Measurements from ENCODE around the gene BMP2K. TPM values are rescaled to one million over a fixed set of nuclear protein-coding genes. Genes with fewer than 3 reads are reported as not detected.

The BMP2K gene
- total and polyA plus RNA-seq, 2 experiments from 2014 or later = 8.2 to 32.5 TPM

DNA sequence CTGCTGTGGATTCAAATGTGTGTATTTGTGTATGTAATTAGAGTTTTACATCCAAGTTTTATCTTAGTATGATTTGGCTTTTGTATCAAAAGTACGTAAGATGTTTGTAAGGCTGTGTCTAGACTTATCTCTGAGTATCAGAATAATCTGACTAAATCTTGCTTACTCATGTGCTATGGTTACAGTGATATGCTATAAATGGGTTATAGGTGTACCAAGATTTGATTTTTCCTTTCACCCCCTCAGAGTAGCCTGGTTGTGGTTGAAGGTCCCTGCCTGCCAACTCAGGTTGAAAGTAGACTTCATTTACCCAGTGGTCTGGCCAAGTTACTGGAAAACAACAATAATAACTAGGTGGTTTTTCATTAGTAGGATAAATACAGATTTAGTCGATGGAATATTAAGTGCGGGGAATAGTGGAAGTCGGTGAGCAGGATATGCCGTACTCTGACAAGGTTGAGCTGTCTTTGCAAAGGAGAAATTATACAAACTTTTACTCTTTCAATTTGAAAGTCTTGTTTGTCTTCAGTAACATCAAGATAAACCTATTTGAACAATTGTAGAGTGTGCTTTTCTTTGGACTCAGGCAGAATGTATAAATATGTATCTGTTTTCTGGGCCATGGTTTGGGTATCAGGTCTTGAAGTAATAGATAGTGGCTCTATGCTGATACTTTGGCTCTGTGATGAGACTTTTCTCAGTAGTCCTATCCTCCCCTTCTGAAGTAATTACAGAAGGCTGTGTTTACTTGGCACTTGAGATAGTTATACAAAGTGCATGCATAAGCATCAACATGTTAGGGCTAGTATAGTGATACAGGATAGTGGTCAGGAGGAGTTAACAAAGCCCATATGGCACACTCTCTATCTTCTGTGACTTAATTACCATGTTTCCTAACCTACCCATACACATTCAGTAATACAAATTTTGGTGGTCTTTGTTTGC, 23.7 kb downstream of the BMP2K start:
- no peak overlapping the region for H3K4me2 ChIP-seq

More for the DNA sequence above, 23.7 kb downstream of the BMP2K start:
- DNase-seq (ENCODE audit: low spot score) (no peak), ATAC-seq (no peak)
- Mint-ChIP-seq H3K27me3 (ENCODE audit: insufficient read depth, low read depth, poor library complexity) (no peaks in the 10 kb centered on the region), H3K4me1 (peaks cover 5% of the 10 kb centered on the region; the same call in 2 of the 3 replicates), H3K27ac (no peak overlapping the region), H3K4me3 (no peak overlapping the region), H3K36me3 (ENCODE audit: low read depth) (peaks cover 8% of the 10 kb centered on the region; the same call in 2 of the 3 replicates), H3K9me3 (no peaks in the 10 kb centered on the region; the same call in 2 of the 3 replicates)
- Histone ChIP-seq H3K36me3 (ENCODE audit: insufficient read depth) (no peaks in the 10 kb centered on the region), H3K27ac (ENCODE audit: low read depth) (no peak overlapping the region), H3K79me2 (replicated peaks; ENCODE audit: insufficient read depth) (peaks cover 81% of the 10 kb centered on the region), H2AFZ (no peak overlapping the region), H4K20me1 (replicated peaks; ENCODE audit: insufficient read depth) (peaks cover 4% of the 10 kb centered on the region; the same call in 1 of the 2 replicates), H3K9me2 (ENCODE audit: insufficient read depth) (no peaks in the 10 kb centered on the region), H3K4me3 (no peak overlapping the region), H3F3A (replicated peaks; ENCODE audit: low read depth) (no peaks in the 10 kb centered on the region), H3K27me3 (ENCODE audit: insufficient read depth) (no peaks in the 10 kb centered on the region), H3K4me1 (ENCODE audit: insufficient read depth) (no peaks in the 10 kb centered on the region; the same call in 1 of the 2 replicates)
- TF ChIP-seq, protein P1, sequence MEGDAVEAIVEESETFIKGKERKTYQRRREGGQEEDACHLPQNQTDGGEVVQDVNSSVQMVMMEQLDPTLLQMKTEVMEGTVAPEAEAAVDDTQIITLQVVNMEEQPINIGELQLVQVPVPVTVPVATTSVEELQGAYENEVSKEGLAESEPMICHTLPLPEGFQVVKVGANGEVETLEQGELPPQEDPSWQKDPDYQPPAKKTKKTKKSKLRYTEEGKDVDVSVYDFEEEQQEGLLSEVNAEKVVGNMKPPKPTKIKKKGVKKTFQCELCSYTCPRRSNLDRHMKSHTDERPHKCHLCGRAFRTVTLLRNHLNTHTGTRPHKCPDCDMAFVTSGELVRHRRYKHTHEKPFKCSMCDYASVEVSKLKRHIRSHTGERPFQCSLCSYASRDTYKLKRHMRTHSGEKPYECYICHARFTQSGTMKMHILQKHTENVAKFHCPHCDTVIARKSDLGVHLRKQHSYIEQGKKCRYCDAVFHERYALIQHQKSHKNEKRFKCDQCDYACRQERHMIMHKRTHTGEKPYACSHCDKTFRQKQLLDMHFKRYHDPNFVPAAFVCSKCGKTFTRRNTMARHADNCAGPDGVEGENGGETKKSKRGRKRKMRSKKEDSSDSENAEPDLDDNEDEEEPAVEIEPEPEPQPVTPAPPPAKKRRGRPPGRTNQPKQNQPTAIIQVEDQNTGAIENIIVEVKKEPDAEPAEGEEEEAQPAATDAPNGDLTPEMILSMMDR (conservative IDR thresholded peaks at IDR 0.05; ENCODE audit: low read depth in 2 of 2) = no peak
- TF ChIP-seq JUNB (IDR thresholded peaks at IDR 0.05; ENCODE audit: unreplicated experiment) = no peak
- no peak for TF ChIP-seq POLR2AphosphoS5 (IDR thresholded peaks at IDR 0.05; ENCODE audit: low read depth)
- TF ChIP-seq, protein P2, sequence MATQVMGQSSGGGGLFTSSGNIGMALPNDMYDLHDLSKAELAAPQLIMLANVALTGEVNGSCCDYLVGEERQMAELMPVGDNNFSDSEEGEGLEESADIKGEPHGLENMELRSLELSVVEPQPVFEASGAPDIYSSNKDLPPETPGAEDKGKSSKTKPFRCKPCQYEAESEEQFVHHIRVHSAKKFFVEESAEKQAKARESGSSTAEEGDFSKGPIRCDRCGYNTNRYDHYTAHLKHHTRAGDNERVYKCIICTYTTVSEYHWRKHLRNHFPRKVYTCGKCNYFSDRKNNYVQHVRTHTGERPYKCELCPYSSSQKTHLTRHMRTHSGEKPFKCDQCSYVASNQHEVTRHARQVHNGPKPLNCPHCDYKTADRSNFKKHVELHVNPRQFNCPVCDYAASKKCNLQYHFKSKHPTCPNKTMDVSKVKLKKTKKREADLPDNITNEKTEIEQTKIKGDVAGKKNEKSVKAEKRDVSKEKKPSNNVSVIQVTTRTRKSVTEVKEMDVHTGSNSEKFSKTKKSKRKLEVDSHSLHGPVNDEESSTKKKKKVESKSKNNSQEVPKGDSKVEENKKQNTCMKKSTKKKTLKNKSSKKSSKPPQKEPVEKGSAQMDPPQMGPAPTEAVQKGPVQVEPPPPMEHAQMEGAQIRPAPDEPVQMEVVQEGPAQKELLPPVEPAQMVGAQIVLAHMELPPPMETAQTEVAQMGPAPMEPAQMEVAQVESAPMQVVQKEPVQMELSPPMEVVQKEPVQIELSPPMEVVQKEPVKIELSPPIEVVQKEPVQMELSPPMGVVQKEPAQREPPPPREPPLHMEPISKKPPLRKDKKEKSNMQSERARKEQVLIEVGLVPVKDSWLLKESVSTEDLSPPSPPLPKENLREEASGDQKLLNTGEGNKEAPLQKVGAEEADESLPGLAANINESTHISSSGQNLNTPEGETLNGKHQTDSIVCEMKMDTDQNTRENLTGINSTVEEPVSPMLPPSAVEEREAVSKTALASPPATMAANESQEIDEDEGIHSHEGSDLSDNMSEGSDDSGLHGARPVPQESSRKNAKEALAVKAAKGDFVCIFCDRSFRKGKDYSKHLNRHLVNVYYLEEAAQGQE (IDR thresholded peaks at IDR 0.05; ENCODE audit: unreplicated experiment) = no peak
- TF ChIP-seq EZH2 (IDR thresholded peaks at IDR 0.05; ENCODE audit: low read depth, unreplicated experiment) = no peak
- TF ChIP-seq EZH2phosphoT487 (IDR thresholded peaks at IDR 0.05; ENCODE audit: unreplicated experiment) = no peak
- TF ChIP-seq, protein P3, sequence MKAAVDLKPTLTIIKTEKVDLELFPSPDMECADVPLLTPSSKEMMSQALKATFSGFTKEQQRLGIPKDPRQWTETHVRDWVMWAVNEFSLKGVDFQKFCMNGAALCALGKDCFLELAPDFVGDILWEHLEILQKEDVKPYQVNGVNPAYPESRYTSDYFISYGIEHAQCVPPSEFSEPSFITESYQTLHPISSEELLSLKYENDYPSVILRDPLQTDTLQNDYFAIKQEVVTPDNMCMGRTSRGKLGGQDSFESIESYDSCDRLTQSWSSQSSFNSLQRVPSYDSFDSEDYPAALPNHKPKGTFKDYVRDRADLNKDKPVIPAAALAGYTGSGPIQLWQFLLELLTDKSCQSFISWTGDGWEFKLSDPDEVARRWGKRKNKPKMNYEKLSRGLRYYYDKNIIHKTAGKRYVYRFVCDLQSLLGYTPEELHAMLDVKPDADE (IDR thresholded peaks at IDR 0.05) = no peak
- TF ChIP-seq ZNF331 (CRISPR knock-in tag; IDR thresholded peaks at IDR 0.05; ENCODE audit: low read depth) = no peak
- TF ChIP-seq NANOG (IDR thresholded peaks at IDR 0.05; ENCODE audit: borderline replicate concordance) = no peak
- TF ChIP-seq ZNF114 (CRISPR knock-in tag; IDR thresholded peaks at IDR 0.05) = no peak
- no peak for TF ChIP-seq STAT1 (IDR thresholded peaks at IDR 0.05; ENCODE audit: unreplicated experiment)
- TF ChIP-seq CREB1 (CRISPR knock-in tag; IDR thresholded peaks at IDR 0.05; ENCODE audit: low read depth) = no peak
- TF ChIP-seq, protein P4, sequence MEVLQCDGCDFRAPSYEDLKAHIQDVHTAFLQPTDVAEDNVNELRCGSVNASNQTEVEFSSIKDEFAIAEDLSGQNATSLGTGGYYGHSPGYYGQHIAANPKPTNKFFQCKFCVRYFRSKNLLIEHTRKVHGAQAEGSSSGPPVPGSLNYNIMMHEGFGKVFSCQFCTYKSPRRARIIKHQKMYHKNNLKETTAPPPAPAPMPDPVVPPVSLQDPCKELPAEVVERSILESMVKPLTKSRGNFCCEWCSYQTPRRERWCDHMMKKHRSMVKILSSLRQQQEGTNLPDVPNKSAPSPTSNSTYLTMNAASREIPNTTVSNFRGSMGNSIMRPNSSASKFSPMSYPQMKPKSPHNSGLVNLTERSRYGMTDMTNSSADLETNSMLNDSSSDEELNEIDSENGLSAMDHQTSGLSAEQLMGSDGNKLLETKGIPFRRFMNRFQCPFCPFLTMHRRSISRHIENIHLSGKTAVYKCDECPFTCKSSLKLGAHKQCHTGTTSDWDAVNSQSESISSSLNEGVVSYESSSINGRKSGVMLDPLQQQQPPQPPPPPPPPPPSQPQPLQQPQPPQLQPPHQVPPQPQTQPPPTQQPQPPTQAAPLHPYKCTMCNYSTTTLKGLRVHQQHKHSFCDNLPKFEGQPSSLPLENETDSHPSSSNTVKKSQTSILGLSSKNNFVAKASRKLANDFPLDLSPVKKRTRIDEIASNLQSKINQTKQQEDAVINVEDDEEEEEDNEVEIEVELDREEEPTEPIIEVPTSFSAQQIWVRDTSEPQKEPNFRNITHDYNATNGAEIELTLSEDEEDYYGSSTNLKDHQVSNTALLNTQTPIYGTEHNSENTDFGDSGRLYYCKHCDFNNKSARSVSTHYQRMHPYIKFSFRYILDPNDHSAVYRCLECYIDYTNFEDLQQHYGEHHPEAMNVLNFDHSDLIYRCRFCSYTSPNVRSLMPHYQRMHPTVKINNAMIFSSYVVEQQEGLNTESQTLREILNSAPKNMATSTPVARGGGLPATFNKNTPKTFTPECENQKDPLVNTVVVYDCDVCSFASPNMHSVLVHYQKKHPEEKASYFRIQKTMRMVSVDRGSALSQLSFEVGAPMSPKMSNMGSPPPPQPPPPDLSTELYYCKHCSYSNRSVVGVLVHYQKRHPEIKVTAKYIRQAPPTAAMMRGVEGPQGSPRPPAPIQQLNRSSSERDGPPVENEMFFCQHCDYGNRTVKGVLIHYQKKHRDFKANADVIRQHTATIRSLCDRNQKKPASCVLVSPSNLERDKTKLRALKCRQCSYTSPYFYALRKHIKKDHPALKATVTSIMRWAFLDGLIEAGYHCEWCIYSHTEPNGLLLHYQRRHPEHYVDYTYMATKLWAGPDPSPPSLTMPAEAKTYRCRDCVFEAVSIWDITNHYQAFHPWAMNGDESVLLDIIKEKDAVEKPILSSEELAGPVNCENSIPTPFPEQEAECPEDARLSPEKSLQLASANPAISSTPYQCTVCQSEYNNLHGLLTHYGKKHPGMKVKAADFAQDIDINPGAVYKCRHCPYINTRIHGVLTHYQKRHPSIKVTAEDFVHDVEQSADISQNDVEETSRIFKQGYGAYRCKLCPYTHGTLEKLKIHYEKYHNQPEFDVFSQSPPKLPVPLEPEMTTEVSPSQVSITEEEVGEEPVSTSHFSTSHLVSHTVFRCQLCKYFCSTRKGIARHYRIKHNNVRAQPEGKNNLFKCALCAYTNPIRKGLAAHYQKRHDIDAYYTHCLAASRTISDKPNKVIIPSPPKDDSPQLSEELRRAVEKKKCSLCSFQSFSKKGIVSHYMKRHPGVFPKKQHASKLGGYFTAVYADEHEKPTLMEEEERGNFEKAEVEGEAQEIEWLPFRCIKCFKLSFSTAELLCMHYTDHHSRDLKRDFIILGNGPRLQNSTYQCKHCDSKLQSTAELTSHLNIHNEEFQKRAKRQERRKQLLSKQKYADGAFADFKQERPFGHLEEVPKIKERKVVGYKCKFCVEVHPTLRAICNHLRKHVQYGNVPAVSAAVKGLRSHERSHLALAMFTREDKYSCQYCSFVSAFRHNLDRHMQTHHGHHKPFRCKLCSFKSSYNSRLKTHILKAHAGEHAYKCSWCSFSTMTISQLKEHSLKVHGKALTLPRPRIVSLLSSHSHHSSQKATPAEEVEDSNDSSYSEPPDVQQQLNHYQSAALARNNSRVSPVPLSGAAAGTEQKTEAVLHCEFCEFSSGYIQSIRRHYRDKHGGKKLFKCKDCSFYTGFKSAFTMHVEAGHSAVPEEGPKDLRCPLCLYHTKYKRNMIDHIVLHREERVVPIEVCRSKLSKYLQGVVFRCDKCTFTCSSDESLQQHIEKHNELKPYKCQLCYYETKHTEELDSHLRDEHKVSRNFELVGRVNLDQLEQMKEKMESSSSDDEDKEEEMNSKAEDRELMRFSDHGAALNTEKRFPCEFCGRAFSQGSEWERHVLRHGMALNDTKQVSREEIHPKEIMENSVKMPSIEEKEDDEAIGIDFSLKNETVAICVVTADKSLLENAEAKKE (CRISPR knock-in tag; IDR thresholded peaks at IDR 0.05) = no peak

Data from GM23338 (cell line).